SK-N-MC (cell line): ENCODE data around the gene TBKBP1.

Experiments used
- DNase-seq: peaks from one replicate; pipeline ENCODE4 v3.0.0-alpha.2; 2011; ENCODE audit warnings: low read depth, low spot score
- H3K27ac ChIP-seq: fragments of 200-600 bp; sonication (generic); 2 replicates; pipeline ENCODE4 v1.5.1; 2016; ENCODE audit warnings: mixed run types
- H3K36me3 ChIP-seq: fragments of 200-600 bp; sonication (generic); 2 replicates; pipeline ENCODE4 v1.6.1; 2017; ENCODE audit warnings: antibody characterized with exemption, low read length, mixed read lengths; ENCODE audit not compliant: insufficient read depth
- H3K4me3 ChIP-seq: fragments of 200-600 bp; sonication (generic); 2 replicates; pipeline ENCODE4 v1.5.1; 2016
- H3K9ac ChIP-seq: fragments of 200-600 bp; sonication (generic); 2 replicates; pipeline ENCODE4 v1.8.0; 2017; ENCODE audit warnings: mixed run types, mixed read lengths; ENCODE audit not compliant: insufficient read length
- H3K9me3 ChIP-seq: fragments of 200-600 bp; sonication (generic); 2 replicates; pipeline ENCODE4 v1.6.1; 2017; ENCODE audit warnings: low read depth, mild to moderate bottlenecking, antibody characterized with exemption, low read length, moderate library complexity, mixed read lengths
- EZH2 ChIP-seq: fragments of 200-600 bp; sonication (generic); IDR thresholded peaks from one replicate; pipeline ENCODE4 v1.6.1; 2017; ENCODE audit warnings: antibody characterized with exemption
- FOXP2 ChIP-seq: optimal IDR thresholded peaks from 2 replicates; pipeline ENCODE3; 2011; ENCODE audit warnings: mild to moderate bottlenecking, moderate library complexity; ENCODE audit not compliant: insufficient read depth; ENCODE audit errors: extremely low read length, control extremely low read depth
- POLR2AphosphoS5 ChIP-seq: IDR thresholded peaks from 2 replicates; pipeline ENCODE4 v1.6.1; 2012; ENCODE audit warnings: mild to moderate bottlenecking, low read depth, low read length, borderline replicate concordance

Gene TBKBP1

GRCh38 chr17:47694581-47695428 lies 844 bp downstream of the TBKBP1 start:
- Histone ChIP-seq H3K4me3 (peak overlapping the region; percentile 79), H3K27ac (peak overlapping the region; percentile 71), H3K9ac (peak overlapping the region; percentile 78), H3K9me3 (no peaks in the 10 kb centered on the region), H3K36me3 (peaks cover 6% of the 10 kb centered on the region; the same call in 1 of the 2 replicates)
- no peak for DNase-seq
- TF ChIP-seq FOXP2 (no peak), EZH2 (no peak), POLR2AphosphoS5 (no peak; the same call in 1 of the 2 replicates)

- no peak for DNase-seq
- no peaks in the 10 kb centered on the region for H3K9me3 ChIP-seq
- H3K4me3 ChIP-seq: peak overlapping the region; percentile 79
- TF ChIP-seq POLR2AphosphoS5 (peak; percentile 57; the same call in 1 of the 2 replicates), FOXP2 (no peak)
- peak overlapping the region; percentile 78 for H3K9ac ChIP-seq
- peaks cover 10% of the 10 kb centered on the region; the same call in 1 of the 2 replicates for H3K36me3 ChIP-seq
- H3K27ac ChIP-seq: peak overlapping the region; percentile 51; the same call in 1 of the 2 replicates
Measured at GRCh38 chr17:47695429-47696376, 1.7 kb downstream of the TBKBP1 start.

GRCh38 chr17:47696717-47697642 lies 3.0 kb downstream of the TBKBP1 start:
- Histone ChIP-seq H3K9ac (no peak overlapping the region), H3K27ac (no peak overlapping the region), H3K4me3 (no peak overlapping the region), H3K36me3 (peaks cover 12% of the 10 kb centered on the region; the same call in 1 of the 2 replicates), H3K9me3 (no peaks in the 10 kb centered on the region)
- no peak for DNase-seq
- TF ChIP-seq EZH2 (no peak), POLR2AphosphoS5 (no peak), FOXP2 (no peak)

- no peak overlapping the region for H3K9ac ChIP-seq
- H3K27ac ChIP-seq: no peak overlapping the region
- peaks cover 12% of the 10 kb centered on the region; the same call in 1 of the 2 replicates for H3K36me3 ChIP-seq
- no peaks in the 10 kb centered on the region for H3K9me3 ChIP-seq
- H3K4me3 ChIP-seq: no peak overlapping the region
- TF ChIP-seq FOXP2: no peak
- no peak for TF ChIP-seq POLR2AphosphoS5
- no peak for TF ChIP-seq EZH2
- DNase-seq: no peak
Measured at GRCh38 chr17:47697906-47698711, 4.1 kb downstream of the TBKBP1 start.

- Histone ChIP-seq H3K9me3 (no peaks in the 10 kb centered on the region), H3K36me3 (peaks cover 12% of the 10 kb centered on the region; the same call in 1 of the 2 replicates), H3K27ac (no peak overlapping the region), H3K9ac (no peak overlapping the region), H3K4me3 (no peak overlapping the region)
- no peak for DNase-seq
- TF ChIP-seq POLR2AphosphoS5: no peak
Measured at GRCh38 chr17:47698749-47699535, 5.0 kb downstream of the TBKBP1 start.

GRCh38 chr17:47699536-47699840 lies 5.5 kb downstream of the TBKBP1 start:
- Histone ChIP-seq H3K4me3 (no peak overlapping the region), H3K9me3 (no peaks in the 10 kb centered on the region), H3K9ac (no peak overlapping the region), H3K36me3 (peaks cover 12% of the 10 kb centered on the region; the same call in 1 of the 2 replicates), H3K27ac (no peak overlapping the region)
- no peak for TF ChIP-seq FOXP2
- DNase-seq: no peak
